SK-N-DZ (cell line): ENCODE data around the gene RC3H2.
"Not testable (repeated sequence)": the region's sequence is repeated elsewhere in the genome, so short reads cannot be mapped to it uniquely, and the experiment has no call there.

Experiments used
- DNase-seq: peaks from one replicate; pipeline ENCODE4 v3.0.0-alpha.2; 2015; ENCODE audit warnings: low spot score

Gene RC3H2

DNA sequence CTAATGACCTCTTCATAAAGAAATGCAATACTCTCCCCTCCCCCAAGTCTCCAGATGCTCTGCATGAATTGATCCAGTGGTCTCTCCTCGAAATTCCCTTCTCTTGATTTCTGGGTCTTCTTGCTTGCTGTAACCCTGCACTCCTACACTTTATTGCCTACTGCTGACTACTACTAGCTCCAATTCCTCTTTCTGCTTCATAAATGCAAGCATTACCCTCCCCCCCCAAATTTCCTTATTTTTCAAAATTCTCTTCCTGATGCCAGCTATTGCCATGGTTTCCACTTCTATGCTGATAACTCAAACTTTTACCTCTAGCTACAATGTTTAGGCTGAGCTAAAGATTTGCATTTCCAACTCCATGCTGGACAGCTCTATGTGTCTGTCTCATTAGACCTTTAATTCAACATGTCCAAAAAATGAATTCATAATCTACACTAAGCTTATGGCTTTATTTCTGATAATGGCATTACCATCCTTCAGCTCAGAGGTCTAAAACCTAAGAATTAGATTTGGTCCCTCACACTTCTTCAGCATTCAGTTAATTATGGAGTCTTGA is 24.7 kb upstream of the RC3H2 start:
- DNase-seq = no peak

DNA sequence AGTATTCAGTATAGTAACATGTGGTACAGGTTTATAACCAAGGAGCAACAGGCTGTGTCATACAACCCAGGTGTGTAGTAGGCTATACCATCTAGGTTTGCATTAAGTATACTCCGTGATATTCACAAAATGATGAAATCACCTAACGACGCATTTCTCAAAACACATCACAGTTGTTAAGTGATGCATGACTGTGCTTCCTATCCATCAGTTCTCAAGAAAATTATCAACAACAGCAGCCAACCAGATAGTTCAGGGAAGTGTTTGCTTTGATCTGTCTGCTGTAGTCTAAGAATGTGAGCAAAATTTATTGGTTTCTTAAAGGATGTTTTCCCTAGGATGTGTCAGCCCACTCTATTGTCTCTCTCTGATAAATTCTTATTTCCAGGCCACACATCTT is 18.8 kb upstream of the RC3H2 start:
- DNase-seq = no peak

DNA sequence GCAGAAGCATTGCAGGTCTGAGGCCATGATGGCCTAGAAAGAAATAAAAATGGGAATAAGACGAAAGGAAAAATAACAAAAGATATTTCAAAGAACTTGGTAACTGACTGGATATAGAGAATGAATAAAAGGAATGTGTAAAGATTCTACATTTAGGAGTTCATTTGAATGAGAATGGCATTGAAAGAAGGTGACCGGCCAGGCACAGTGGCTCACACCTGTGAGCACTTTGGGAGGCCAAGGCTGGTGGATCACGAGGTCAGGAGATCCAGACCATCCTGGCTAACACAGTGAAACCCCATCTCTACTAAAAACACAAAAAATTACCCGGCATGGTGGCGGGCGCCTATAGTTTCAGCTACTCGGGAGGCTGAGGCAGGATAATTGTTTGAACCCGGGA is 17.6 kb upstream of the RC3H2 start:
- no peak for DNase-seq

DNA sequence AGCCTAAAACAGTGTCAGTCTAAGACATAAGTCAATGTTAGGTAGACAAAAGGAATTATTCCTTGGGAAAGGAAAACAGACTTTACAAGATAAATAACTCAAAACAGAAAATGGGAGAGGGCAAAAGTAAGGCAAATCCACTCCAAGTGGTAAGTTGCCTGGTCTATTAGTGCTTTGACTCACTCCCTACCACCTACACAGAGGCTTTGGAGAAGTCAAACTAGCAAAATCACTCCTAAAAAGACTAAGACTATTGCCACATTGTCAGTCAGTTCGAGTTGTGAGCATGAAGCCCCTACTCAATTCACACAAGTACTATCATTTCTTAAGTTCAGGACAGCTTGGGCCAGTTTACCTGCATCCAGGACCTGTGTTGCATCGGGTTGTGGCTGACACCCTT is 13.2 kb upstream of the RC3H2 start:
- DNase-seq = no peak

DNA sequence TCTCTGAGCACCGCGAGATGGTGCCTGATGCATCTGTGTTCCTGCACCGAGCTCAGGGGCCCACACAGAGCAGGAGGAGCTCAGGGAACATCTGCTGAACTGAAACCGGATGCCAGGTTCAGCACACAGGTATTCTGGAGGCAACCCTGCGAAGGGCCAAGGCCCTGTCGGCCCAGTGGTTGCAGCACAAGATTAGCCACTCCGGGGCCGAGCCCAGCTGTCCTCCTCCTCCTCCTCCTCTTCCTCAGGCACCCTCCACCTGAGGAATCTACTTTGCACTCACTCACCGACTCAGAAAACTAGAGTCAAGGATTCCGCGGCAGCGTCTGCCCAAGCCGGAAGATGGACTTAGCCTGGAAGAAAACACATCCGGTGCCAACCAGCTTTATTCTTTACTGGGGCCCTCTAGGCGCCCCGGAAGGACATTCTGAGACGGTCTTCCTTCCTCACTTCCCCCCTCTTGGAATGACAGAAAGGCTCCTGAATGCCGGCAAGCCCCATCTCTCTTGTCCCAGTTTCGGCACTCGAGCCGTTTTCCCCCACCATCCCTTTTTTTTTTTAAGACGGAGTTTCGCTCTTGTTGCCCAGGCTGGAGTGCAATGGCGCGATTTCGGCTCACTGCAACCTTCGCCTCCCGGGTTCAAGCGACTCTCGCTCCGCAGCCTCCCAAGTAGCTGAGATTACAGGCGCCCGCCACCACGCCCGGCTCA is 8.0 kb upstream of the RC3H2 start, which contains the start of gene ZBTB6:
ZBTB6 (minus strand) TSS at position 360 of the 710 bp plus-strand sequence. CDS start 1,251 bp downstream, outside the sequence.
- peak; percentile 89 for DNase-seq

DNA sequence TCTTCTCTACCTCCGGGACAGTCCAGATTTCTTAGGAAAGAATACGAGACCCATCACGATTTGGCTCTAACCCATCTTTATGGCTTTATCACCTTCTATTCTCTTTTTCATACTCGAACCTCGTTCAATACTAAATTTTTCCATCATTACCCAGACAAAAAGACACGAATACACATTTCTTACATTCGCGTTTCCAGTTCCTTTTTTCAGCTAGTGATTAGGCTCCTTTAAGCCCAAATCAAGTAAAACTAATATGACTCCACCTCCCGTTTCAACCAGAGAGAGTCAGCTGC is 7.5 kb upstream of the RC3H2 start:
- DNase-seq = no peak

DNA sequence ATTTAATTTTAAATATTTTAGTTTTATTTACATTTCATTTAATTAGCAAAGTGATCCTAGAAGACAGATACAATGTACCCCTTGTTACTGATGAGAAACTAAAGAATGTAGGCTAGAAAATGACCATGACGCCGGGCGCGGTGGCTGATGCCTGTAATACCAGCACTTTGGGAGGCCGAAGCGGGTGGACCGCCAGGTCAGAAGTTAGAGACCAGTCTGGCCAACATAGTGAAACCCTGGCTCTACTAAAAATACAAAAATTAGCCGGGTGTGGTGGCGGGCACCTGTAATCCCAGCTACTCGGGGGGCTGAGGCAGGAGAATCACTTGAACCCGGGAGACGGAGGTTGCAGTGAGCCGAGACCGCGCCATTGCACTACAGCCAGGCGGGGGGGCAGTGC is 963 bp upstream of the RC3H2 start:
- not testable (repeated sequence) for DNase-seq

DNA sequence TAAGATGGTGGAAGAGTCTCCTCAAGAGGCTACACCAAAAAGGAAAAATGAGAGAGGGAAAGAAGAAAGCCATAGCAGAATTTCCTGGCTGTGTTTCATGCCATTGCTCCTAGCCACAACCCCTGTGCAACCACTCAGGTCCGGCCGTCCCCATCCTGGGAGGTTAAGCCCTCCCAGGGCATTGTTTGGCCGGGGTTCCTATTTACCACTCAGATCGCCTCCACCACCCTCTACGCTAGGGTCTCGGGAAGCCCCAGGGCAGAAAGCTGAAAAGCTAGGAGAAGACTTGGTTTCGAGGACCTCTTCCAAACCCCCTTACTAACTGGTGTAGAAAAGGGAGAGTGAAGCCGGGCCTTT is 715 bp downstream of the RC3H2 start:
- DNase-seq = peak; percentile 55

DNA sequence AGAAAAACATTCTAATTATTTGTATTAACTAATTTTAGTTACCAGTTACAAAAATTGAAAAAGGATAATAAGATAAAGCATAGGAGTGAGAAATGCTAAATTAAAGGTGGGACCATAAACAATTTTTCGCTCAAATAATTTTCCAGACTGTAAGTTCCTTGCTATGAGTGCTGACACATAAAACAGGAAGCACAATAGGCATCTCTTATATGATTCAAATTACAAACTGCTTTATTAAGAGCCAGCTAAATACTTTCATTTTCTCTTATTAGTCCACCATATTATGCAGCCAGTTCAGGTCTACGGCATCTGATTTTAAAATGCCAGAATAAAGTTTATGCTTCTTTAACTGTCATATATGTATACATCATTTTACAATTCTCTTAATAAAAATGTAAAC is 4.4 kb downstream of the RC3H2 start:
- no peak for DNase-seq

DNA sequence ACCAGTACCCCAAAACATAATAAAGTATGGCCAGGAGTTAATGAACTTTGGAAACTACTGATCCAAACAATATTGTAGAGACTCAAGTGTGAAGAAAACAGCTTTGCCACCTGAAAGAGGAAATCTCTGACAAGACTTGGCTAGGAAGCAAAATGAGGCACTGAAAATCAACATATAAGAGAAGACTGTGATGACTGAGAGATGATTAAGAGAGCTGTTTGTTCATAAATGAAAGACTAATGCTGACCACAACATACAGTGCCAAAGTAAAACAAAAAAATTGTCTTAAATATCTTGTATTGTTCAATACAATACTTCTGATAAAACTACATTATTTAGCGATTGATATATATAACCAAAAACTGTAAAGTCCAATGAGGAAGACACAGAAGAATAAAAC is 7.2 kb downstream of the RC3H2 start:
- no peak for DNase-seq

DNA sequence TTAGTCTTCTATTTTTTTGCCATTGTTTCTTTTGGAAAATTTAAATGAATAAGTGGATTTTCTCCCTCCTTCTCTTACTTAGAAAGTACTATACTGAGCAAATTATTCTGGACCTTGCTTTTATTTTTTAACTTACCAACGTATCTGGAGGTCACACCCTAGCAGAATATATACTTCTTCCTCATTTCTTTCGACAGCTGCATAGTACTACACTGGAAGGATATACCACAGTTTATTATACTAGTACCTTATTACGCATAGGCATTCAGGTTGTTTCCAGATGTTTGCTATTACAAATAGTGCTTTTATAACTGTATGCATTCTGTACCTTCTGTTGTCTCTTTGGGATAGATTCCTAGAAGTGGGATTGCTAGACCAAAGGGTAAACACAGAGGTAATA is 16.7 kb downstream of the RC3H2 start:
- DNase-seq = no peak

DNA sequence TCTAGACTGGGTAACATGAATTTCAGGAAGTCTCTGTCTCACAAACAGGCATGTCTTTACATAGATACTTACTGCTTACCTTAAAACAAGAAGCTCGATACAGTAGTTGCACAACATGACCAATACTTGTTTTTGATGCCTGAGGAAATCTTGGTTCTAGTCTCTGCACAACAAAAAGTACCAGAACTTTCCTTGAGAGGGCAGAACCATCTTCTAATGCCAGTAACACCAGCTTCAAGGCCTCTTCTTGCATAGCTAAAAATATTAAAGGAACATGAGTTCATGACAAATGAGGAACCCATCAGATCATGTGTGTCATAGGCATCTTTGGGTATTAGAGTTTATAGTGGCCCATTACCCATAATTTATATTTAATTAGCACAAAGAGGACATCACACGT is 22.0 kb downstream of the RC3H2 start:
- DNase-seq = no peak

DNA sequence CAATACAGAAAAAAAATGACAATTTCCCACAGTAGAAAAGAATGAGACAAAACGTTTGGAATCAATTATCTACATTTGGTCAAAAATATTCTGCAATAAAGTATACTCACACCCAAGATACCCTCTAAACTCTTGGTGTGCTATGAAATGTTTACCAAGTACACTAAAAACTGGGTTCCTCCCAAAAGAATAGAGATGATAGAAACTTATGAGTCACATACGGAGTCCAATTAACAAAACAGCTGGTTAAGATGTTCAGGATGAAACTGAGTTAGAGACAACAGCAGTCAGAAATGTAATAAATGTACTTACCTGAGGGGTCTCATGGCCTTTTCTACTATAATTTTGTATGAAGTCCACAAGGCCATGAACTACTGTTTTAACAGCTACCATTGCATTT is 25.7 kb downstream of the RC3H2 start:
- no peak for DNase-seq

DNA sequence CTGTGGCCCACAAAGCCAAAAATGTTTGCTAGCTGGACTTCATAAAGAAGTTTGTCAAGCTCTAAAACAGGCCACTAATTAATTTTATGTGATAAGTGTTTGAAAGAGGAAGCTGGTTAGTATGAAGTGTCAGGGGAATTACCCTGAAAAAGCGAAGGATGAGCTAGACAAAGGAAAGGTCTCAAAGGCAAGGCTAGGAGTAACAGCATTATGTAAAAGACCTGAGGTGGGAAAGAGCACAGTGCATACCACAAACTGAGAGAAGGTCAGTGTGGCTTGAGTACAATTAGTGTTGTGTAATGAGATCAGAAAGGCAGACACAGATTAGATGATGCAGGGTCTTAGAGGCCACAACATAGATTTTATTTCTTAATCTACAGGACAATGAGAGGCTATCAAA is 29.6 kb downstream of the RC3H2 start:
- DNase-seq = no peak

DNA sequence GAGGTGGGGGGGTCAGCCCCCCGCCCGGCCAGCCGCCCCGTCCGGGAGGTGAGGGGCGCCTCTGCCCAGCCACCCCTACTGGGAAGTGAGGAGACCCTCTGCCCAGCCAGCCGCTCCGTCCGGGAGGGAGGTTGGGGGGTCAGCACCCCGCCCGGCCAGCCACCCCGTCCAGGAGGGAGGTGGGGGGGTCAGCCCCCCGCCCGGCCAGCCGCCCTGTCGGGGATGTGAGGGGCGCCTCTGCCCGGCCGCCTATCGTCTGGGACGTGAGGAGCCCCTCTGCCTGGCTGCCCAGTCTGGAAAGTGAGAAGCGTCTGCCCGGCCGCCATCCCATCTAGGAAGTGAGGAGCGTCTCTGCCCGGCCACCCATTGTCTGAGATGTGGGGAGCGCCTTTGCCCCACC is 37.9 kb downstream of the RC3H2 start:
- DNase-seq = not testable (repeated sequence)

DNA sequence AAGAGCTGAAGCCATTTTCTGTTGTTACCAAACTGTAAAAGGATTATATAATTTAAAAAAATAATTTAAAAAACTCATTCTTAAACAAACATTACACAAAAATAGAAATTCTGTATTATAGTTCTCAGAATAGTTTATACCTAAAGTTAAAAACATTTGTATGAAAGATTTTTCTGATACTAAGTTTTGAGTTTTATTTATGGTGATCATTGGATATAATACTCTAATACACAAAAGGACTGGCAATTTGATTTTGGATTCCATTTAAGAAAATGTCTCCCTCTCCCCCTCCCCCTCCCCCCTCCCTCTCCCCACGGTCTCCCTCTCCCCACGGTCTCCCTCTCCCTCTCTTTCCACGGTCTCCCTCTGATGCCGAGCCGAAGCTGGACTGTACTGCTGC is 39.1 kb downstream of the RC3H2 start:
- no peak for DNase-seq

DNA sequence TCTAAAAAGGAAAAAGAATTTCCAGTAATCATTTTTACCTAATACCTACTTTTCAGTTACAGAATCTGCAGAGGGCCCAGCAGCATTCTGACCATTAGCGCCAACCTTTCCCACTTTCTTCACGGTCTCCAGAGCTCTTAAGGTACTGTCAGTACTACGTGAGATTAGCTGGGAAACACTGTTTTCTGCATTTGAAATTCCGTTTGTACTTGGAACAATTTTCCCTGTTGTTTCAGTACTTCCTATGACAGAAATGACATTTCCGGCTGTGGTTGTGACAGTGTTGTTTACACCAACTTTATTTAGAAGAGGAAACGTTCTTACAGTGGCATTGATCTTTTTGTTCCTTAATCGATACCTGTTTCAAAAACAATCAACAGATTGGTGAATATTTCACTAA is 39.9 kb downstream of the RC3H2 start:
- DNase-seq = no peak

DNA sequence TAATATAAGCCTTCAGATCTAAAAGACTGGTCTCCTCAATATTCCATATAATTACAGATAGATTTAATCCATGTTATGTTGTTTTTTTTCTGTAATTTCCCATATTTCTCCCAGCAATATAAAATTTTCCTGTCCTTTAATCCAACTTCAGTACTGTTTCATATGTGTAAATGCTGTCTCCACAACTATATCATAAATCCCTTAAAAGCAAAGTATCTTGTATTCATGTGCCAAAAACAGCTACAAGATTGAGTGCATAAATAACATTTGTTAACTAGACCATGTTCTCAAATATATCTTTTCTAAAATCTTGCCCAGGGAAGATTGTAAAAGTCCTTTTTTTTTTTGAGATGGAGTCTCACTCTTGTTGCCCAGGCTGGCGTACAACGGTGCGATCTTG is 41.8 kb downstream of the RC3H2 start:
- no peak for DNase-seq

DNA sequence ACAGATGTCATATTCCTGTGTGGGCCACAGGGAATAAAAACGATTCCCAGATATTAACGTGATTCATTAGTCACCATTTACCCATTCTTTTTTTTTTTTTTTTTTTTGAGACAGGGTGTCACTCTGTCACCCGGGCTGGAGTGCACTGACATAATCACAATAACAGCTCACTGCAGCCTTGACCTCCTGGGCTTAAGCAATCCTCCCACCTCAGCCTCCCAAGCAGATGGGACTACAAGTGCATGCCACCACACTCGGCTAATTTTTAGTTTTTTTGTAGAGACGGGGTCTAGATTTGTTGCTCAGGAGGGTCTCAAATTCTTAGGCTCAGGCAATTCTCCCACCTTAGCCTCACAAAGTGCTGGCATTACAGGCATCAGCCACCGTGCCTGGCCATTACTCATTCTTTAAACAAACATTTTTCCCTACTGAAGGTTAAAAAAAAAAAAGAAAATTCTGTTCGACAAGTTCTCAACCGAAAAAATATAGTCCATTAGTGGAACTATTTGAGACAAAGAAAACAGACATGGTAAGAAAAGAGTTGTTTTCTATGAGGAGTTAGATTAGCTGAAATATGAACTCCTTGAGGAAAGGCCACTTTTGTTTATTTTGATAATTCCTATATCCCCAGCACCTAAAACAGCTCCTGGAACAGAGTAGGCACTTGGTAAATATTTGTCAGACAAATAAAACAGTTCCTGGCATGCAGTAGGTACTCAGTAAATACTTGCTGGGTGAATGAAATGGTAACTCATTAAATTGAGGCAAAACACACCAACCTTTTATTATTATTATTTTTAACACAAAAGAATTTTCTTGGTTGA is 44.6 kb downstream of the RC3H2 start:
- DNase-seq = no peak

DNA sequence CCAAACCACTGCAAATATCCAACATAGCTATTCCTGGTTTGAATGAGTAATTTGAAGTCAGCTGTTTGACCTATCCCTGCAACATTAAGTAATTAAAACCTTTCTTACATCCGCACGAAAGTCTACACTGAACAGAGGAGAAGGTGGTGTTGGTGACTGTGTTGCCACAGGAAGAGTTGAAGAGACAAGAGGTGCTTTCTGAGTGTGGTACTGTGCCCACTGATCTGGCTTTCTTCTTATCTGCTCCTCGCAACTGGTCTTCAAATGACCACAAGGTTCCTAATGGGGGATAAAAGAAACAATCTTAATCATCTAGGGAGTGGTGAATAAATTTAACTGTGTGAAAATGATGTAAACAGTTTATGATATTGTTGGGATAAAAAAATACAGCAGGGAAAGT is 47.3 kb downstream of the RC3H2 start:
- DNase-seq = no peak

DNA sequence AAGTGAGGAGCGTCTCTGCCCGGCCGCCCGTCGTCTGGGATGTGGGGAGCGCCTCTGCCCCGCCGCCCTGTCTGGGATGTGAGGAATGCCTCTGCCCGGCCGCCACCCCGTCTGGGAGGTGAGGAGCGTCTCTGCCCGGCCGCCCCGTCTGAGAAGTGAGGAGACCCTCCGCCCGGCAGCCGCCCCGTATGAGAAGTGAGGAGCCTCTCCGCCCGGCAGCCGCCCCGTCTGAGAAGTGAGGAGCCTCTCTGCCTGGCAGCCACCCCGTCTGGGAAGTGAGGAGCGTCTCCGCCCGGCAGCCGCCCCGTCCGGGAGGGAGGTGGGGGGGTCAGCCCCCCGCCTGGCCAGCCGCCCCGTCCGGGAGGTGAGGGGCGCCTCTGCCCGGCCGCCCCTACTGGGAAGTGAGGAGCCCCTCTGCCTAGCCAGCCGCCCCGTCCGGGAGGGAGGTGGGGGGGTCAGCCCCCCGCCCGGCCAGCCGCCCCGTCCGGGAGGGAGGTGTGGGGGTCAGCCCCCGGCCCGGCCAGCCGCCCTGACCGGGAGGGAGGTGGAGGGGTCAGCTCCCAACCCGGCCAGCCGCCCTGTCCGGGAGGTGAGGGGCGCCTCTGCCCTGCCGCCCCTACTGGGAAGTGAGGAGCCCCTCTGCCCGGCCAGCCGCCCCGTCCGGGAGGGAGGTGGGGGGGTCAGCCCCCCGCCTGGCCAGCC is 52.9 kb downstream of the RC3H2 start:
- not testable (repeated sequence) for DNase-seq

DNA sequence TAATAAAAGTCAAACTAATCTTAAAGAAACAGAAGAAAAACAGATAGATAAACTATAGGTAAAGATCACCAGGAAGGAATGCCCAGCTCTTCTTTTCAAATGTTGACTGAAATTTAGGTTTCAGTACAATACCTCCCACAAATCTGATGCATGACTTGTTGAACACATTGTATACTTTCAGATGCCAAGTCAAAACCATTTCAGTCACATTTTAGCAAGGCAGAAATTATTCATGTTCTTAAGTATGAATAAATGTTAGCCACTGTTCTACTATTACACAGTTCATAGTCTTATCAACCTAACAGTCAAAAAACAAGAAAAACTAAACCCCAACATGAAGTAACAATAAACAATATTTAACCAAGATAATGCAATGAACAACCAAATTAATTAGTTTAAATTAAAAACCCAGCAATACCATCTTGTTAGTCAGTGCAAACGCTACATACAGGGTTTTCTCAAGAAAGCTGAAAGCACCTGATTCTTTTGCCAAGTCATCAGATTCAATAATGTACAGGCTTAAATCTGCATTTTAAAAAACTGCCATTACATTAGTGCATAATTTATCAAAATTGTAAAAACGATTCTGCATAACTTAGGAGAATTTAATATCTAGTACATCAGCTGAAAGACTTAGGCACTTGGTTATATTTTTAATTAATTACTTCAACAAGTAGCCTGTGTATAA is 56.8 kb downstream of the RC3H2 start:
- DNase-seq = no peak
